Inferior parietal cortex (tissue), 1 donor: ENCODE results near the gene RNU6-1.
A peak's percentile ranks its signal among the peaks of the same experiment; 100 is the strongest.

Experiments
- DNase-seq: peaks from one replicate; pipeline ENCODE4 v3.0.0-alpha.2; 2016; ENCODE audit errors: extremely low spot score

Gene RNU6-1

DNA sequence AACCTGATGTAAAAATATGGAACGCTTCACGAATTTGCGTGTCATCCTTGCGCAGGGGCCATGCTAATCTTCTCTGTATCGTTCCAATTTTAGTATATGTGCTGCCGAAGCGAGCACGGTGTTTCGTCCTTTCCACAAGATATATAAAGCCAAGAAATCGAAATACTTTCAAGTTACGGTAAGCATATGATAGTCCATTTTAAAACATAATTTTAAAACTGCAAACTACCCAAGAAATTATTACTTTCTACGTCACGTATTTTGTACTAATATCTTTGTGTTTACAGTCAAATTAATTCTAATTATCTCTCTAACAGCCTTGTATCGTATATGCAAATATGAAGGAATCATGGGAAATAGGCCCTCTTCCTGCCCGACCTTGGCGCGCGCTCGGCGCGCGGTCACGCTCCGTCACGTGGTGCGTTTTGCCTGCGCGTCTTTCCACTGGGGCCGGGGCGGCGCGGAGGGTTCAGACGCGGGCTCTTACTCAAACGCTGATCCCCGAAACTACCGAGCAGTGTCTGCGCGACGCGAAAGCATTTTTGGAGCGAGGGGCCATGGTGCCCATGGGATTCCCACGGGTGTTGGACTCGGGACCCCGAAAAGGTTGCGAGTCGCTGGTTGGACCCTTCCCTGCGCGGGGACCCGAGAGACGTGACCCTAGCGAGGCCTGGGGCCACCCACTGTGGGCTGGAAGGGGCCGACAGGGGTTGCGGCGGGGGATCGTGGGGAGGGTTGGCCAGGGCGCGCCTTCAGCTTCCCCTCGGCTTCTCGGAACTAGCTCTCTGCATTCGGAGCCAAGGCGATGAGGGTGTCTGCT, at the start of gene RNU6-1:
Gene RNU6-1 (minus strand): TSS at position 117 of the 820 bp plus-strand sequence.
- peak; percentile 97 for DNase-seq

DNA sequence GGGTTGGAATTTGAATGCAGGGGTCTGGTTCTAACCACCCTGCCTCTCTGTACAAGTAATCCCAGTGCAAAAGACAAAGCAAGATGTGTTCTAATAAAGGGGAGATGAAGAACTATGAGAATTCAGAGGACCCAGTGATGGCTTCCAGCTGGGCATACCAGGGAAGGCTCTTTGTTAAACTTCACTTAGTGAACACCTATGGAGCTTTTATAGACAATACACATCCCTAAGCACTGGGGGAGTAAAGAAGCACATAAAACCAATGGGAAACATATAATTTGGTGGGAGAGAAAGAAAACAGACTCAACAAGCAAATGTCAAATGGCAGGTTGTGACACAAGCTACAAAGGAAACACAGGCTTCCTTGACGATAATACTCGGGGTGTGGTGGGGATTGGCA, 47.9 kb upstream of the RNU6-1 start:
- DNase-seq: no peak

DNA sequence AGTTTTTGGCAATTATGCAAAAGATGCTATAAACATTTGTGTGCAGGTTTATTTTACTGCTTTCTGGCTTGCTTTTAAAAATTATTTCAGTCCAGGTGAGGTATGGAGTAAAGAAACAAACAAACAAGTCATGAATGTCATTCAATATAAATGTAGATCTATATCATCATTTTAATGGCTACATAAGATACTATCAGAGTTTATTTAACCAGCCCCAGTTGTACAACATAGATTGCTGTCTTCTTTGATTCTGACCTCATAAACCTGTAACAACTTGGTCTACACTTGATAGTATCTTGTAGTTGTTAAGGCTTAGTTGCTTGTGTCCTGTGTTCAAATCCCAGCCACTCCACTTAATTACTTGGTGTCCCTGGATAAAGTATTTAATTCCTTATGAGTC, 46.0 kb upstream of the RNU6-1 start:
- no peak for DNase-seq

DNA sequence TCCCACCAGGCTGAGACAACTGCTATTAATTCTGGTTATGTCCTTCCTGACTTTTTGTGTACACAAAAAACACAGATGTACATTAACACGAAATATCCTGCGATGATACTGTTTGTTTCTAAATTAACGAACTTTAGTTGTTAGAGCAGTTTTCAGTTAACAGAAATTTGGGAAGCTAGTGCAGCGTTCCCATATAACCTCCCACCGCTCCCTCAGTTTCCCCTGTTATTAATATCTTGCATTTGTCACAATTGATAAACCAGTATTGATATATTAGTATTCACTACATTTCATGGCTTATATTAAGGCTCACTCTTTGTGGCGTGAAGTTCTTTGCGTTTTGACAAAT, 45.3 kb upstream of the RNU6-1 start:
- no peak for DNase-seq

DNA sequence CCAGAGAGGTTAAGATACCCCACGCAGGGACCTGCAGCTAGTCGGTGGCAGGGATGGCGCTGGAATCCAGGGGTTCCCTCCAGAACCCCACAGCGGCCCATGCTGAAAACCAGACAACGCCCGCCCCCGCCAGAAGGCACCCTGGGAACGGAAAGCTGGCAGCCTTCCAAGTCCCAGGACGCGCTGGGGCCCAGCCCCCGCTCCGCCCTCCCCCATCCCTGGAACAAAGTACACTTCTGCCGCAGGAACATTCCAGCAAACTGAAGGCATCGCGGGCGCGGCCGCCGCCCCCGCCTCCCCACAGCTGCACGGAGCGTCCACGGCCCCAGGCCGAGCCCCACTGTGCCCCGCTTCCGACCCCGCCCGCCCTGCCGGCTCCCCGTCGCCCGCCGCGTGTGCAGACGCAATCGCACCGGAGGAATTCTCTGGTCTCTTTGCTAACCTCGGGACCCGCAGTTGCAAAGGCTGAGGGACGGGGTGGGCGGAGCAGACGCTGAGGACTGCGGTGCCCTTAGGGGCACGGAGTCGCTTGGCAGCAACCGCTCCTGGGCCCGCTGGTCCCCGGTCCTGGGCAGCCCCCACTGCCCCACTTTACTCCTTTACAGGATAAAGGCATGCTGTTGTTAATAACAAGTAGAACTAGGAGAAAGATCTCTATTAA, 44.8 kb upstream of the RNU6-1 start:
- peak; percentile 58 for DNase-seq

DNA sequence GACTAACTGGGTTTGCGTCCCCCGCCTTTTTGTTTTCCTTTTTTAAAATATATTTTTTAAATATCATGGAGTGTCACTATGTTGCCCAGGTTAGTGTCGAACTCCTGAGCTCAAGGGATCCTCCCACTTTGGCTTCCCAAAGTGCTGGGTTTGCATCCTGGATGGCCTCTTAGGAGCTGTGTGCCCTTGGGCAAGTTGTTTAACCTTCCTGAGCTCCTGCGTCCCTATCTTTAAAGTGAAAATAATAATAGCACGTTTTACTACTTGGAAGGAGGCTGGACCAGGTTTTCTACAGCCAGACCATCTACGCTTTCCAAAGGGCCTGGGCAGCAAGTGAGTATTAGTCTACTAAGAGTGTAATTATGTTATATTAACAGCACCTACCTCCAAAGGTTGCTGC, 44.2 kb upstream of the RNU6-1 start:
- DNase-seq: no peak

DNA sequence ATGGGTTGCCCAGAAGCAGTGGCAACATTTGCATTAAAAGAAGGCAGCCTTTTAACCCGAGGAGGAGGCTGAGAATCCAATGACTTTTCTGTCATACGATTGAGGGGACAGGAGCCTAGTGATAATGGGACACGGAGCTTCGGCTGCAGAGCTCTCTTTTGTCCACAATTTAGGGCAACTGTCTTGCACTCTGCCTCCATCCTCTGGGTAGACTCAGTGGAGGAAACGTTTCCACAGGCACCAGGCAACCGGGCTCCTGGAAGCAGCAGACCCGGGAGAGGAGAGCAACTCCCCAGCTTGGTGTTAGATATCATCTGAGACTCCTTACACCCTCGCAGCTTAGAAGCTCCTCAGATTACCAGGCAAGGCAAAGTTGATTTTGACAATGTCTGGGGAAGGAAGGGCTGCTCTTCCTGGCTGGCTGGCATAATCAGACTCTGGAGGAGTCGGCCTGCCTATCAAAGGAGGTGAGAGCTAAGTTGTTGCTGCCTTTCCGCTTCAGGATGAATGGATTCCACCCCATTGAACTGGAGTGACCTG, 43.5 kb upstream of the RNU6-1 start:
- no peak for DNase-seq

DNA sequence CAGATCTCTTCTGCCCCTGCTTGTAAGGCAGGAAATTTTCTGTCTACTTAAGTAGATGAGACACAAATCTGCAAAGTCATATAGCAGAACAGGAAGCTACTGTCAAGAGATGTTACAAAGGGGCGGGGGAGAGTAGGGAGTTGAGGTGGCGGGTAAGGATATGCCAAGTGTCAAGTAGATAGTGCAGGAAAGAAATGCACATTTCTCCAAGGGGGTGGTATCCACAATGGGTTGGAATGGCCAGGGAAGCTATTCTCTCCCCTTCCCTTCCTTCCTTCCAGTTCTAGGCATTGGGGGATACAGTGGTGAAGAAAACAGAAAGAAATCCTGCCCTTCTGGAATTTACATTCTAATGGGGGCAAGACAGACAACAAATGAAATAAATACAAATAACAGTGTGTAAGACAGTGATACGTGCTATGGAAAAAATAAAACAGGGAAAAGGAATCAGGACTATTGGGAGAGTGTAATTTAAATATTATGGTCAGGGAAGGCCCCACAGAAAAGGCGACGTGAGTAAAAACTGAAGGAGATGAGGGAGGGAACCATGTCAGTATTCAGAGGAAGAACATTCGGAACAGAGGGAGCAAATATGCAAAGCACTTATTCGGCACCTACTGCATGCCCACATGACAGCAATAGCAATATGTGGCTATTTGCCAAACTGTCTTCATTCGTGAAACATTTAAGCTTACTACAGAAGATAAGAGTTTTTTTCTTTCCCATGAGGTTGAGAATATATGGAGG, 42.8 kb upstream of the RNU6-1 start:
- no peak for DNase-seq

DNA sequence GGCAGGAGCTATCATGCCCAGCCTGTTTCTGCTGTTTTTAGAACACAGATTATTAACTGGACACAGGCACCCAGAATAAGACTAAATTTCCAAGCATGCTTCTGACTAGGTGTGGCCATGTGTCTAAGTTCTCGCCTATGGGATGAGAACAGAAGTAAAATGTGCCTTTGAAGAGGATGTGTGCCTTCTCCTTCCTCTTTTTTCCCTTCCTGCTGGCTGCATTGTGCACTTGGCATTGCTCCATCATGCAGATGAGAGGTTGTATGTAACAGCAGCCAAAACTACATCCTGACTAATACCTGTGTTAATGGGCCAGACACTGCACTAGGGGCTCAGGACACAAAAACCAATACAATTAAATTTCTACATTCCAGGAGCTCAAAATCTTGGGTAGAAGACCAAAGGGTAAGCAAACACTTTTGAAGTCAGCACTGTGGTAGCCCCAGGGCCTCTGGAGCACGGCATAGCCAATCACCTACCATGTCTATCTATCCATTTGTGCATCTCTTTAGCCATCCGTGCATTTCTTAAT, 40.9 kb upstream of the RNU6-1 start:
- DNase-seq: no peak

DNA sequence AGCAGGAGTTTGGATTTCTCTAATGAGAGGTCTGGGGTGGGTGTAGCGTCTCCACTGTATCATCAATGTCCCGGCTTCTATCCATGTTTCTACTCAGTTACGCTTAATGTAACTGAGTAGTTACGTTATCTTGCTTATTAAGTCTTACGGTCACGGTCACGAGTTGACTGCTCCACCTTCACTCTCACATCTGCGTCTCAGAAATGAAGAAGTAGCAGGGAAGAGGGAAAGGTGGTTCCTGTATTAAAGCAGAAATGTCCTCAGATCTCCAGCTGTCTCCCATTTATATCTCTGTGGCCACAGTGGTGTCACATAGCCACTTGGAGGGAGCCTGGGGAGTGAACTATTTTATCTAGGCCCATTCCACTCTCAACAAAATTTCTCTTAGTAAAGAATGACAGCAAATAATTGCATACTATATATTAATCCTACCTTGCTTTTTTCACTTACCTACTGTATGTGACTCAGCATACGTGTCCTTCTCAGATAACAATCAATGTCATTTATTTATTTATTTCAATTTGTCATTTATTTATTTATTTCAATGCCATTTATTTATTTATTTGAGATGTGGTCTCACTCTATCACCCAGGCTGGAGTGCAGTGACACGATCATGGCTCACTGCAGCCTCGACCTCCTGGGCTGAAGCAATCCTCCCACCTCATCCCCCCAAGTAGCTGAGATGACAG, 39.7 kb upstream of the RNU6-1 start:
- DNase-seq: no peak

DNA sequence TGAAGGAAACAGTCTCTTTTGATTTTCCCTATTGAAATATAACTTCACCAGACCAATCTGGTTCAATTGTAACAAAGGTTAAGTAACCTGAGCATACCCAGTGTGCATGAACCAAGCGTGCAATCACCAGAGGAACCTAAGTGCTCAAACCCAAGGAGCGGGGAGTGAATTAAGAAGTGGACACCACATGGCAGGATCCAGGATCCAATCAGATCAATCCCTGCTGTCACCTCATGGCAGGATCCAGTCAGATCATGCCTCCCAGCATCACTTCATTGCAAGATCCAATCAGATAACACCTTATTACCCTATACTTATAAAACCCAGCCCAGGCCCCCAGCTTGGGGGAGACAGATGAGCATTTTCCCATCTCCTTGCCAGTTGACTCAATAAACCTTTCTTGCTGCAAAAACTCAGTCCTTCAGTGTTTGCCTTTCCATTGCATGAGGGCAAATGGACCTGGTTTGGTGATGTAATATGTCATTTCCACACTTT, 38.9 kb upstream of the RNU6-1 start:
- DNase-seq: no peak

DNA sequence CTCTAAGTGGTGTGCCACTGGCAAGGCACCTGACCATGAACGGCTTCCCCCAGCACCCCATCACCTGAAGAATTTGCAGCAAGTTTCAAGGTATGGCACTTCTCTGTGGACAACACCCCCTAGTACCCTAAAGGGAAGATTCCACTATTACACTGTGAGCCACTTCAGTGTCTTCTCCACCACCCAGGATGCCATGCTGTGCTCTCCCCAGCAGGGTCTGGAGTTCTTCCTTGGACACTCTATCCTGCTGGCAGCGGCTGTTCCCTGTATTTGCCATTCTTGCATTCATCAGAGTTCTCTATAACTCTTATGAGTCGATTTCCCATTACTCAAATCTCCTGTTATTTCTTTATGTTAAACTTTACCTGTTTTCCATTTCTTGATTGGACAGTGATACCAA, 33.9 kb upstream of the RNU6-1 start:
- no peak for DNase-seq

DNA sequence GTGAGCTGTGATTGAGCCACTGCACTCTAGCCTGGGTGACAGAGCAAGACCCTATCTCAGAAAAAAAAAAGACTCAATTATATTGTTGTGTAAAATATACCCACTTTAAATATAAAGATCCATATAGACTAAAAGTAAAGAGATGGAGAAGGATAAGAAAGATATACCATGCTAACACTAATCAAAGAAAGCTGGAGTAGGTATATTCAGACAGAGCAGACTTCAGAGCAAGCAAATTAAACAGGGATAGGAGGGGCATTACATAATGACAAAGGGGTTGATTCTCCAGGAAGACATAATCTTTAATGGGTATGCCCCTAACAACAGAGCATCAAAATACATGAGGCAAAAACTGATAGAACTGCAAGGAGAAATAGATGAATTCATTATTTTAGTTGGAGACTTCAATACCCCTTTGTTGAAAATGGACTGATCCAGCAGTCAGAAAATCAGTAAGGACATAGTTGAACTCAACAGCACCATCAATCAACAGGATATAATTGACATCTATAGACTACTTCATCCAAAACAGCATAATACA, 31.1 kb upstream of the RNU6-1 start:
- no peak for DNase-seq

DNA sequence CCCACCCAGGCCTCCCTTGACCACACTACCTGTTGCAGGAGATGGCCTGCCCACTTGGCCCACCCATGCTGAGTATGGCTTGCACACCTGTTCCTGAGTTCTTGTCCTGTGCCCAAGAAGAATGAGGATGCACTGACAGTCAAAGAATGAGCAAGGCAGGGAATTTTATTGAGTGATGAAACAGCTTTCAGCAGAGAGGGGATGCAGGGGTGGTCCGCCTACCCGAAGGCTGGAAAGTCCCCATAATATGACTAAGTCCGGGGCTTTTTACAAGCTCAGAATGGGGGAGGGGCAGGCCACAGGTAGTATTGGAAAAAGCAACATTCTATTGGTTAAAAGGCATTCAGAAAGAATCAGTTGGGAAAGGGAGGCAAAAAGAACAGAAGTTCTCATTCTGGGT, 29.9 kb upstream of the RNU6-1 start:
- no peak for DNase-seq

DNA sequence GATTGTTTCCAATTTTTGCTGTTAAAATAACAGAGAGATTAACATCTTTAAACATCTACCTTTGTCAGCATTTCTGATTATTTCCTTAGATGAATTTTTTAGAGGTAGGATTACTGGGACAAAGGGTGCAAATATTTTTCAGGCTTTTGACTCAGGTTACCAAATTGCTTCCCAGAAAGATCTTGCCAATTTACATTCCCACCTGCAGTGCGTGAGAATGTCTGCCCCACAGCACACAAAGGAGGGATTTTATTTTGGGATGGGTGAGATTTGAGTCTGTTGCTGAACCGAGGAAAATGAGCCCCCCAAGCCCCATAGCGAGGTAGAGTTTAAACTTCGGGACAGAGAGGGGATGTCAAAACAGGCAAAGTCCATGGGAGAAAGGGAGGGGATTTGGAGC, 25.9 kb upstream of the RNU6-1 start:
- DNase-seq: no peak

DNA sequence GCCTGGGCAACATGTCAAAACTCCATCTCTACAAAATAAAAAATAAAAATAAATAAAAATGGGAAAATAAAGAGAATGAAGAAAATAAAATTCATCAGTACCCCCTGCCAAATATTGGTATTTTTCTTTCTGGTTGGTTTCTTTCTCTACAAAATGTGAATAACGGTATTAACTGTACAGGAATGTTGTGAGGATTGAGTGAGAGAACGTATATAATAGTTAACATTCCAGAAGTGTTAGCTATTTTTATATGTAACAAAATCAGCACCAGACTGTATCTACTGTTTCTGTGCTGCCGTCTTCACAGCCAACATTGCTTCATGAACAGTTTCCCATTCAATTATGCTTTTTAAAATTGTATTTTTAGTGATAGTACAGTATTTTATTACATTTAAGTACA, 25.5 kb upstream of the RNU6-1 start:
- DNase-seq: no peak

DNA sequence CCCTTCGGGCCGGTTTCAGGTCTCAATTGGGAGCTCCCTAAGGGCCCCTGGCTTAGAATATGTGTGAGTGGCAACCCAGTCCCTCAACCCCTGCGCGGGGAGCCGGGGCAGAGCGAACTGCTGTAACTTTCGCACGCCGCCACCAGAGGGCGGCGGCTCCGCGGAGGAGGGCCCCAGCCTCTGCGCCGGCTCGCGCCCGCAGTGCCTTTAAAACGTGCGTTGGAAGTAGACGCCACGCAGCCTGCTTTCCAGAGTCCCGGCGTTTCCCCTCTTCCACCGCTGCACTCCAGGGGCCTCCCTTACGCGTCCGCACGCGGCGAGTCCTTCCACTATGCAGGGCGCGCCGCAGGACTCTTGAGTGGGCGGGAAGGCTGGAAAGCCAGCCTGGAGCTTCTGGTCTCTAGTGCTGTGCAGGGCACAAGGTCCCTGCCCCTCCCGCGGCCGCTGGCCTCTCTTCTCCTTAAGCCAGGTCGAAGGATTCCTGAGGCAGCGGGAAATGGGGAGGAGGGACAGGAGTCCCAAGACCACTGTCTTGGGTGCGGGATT, 23.7 kb upstream of the RNU6-1 start:
- peak; percentile 83 for DNase-seq

DNA sequence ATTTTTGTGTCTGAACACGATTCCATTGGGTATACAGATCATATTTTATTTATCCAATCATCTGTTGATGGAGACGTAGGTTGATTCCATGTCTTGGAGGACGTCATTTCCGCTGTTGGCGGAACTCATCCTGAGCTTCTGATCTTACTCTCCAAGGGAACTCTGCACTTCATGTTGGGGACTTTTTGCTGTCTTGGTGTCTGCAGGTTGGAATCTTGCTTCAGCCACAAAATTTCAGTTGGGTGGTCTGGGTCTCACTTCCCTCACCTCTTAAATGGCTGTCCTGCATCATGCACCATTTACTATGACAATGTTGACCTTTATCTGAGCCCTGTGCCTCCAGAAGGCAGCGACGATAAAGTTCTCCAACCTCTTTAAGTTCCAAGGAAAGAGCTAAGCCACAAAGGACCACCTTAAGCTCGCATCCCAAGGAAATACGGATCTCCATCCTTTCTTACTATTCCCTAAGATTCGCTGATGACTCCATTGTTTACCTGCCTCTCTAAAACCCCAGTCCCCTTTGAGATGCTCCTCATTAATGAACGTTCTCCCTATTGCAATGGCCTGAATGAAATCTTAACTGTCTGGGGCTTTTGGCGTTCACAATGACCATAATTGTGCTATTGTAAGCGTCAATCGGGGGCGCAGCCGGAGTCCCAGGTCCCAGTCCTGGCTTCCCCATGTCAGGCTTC, 23.1 kb upstream of the RNU6-1 start:
- no peak for DNase-seq

DNA sequence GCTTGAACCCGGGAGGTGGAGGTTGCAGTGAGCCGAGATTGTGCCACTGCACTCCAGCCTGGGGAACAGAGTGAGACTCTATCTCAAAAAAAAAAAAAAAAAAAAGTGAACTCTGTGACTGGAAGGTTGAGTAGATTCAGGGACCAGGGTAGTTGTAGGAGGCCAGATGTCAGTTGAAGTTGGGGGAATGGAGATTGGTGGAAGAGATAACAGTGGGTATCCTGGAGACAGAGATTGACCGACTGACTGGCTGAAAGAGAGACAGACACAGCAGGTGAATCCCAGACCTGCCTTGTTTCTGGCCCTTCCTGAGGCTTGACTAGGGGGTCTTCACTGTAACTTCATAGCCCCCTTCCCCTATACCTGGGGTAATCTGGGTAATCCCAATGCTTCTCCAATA, 22.1 kb upstream of the RNU6-1 start:
- no peak for DNase-seq

DNA sequence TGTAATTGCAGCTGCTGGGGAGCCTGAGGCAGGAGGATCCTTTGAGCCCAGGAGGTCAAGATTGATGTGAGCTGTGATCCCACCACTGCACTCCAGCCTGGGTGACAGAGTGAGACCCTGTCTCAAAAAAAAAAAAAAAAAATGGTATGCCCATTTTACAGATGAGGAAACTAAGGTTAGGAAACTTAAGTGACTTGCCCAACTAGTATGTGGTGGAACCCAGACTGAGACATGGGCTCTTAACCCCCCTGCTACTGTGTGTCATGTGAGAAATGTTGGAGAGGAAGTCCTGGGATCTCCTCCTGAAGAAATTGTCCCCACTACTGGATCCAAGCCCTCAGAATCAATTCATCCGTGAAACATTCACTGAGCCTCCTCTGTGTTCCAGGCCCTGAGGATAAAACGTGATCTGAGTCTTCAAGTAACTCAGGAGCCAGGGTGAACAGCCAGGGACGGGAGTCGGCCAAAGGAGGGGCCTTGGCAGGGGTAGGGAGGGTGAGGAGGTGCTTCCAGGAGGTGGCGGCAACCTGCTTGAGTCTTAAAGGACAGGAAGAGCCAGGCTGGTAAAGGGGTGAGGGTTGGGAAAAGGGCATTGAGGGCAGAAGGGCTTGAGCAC, 19.6 kb upstream of the RNU6-1 start:
- no peak for DNase-seq
